Epithelial cell of esophagus (primary cell): ENCODE measurements around the gene IQGAP2.

Experiments
- DNase-seq: peaks from one replicate; pipeline ENCODE4 v3.0.0; 2010; ENCODE audit warnings: low read depth
- H3K4me3 ChIP-seq: 2 replicates; pipeline ENCODE4 v1.5.1; 2011; ENCODE audit warnings: mild to moderate bottlenecking, low read length, control low read depth
- TF ChIP-seq, protein P1 (sequence below): IDR thresholded peaks from 2 replicates; pipeline ENCODE4 v1.5.1; 2011; ENCODE audit warnings: low read depth, mild to moderate bottlenecking, low read length, control low read depth, inconsistent platforms; ENCODE audit not compliant: insufficient read depth; ENCODE audit errors: missing control alignments

The IQGAP2 gene

GRCh38 chr5:76441890-76442673 lies 39.0 kb downstream of the IQGAP2 start:
- no peak for DNase-seq
- TF ChIP-seq, protein P1, sequence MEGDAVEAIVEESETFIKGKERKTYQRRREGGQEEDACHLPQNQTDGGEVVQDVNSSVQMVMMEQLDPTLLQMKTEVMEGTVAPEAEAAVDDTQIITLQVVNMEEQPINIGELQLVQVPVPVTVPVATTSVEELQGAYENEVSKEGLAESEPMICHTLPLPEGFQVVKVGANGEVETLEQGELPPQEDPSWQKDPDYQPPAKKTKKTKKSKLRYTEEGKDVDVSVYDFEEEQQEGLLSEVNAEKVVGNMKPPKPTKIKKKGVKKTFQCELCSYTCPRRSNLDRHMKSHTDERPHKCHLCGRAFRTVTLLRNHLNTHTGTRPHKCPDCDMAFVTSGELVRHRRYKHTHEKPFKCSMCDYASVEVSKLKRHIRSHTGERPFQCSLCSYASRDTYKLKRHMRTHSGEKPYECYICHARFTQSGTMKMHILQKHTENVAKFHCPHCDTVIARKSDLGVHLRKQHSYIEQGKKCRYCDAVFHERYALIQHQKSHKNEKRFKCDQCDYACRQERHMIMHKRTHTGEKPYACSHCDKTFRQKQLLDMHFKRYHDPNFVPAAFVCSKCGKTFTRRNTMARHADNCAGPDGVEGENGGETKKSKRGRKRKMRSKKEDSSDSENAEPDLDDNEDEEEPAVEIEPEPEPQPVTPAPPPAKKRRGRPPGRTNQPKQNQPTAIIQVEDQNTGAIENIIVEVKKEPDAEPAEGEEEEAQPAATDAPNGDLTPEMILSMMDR: no peak
- no peak overlapping the region for H3K4me3 ChIP-seq

GRCh38 chr5:76443066-76443800 lies 40.1 kb downstream of the IQGAP2 start:
- TF ChIP-seq, protein P1: no peak
- no peak for DNase-seq
- no peak overlapping the region for H3K4me3 ChIP-seq

DNA sequence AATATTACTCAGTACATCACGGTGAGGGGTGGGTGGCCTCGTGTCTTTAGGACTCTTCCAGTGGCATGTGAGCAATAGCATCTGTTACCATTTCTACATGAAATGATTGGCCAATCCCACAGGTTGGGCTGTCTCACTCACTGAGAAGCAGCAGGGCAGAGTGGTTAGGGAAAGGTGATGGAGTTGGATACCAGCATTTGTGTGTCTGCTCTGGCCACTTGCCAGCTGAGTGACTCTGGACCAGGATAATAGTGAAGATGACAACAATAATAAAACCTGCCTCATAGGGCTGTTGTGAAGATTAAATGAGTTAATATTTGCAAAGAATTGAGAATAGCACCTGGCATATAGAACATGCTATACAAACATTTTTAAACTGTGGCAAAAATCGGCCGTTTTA lies 42.0 kb downstream of the IQGAP2 start:
- no peak overlapping the region for H3K4me3 ChIP-seq
- DNase-seq: no peak
- TF ChIP-seq, protein P1: no peak

- TF ChIP-seq, protein P1: no peak
- no peak for DNase-seq
- no peak overlapping the region for H3K4me3 ChIP-seq
Observed at GRCh38 chr5:76445830-76446229, 42.7 kb downstream of the IQGAP2 start.

GRCh38 chr5:76446776-76447175 lies 43.7 kb downstream of the IQGAP2 start:
- no peak for DNase-seq
- H3K4me3 ChIP-seq: no peak overlapping the region
- TF ChIP-seq, protein P1: no peak

- no peak for DNase-seq
- TF ChIP-seq, protein P1: no peak
- H3K4me3 ChIP-seq: no peak overlapping the region
Observed at GRCh38 chr5:76449606-76450005, 46.5 kb downstream of the IQGAP2 start.
